ENCODE measurements around the gene SSBP1.

The SSBP1 gene

GRCh38 chr7:141737118-141737835 is 881 bp upstream of the SSBP1 start:
- H3K9me3 ChIP-seq (ENCODE audit: severe bottlenecking) = no peaks in the 10 kb centered on the region
- H3K27ac ChIP-seq = no peak overlapping the region
- DNase-seq = no peak
- H3K4me3 ChIP-seq (ENCODE audit: low read depth, low read length) = peak overlapping the region; percentile 86
- no peak for TF ChIP-seq CTCF (IDR thresholded peaks at IDR 0.05; ENCODE audit: low read depth, low read length)
- peaks cover 25% of the 10 kb centered on the region for H3K36me3 ChIP-seq
- no peaks in the 10 kb centered on the region for H3K27me3 ChIP-seq (ENCODE audit: insufficient read depth, low read depth, severe bottlenecking)

GRCh38 chr7:141738592-141739013 is 445 bp downstream of the SSBP1 start:
- H3K27ac ChIP-seq = peak overlapping the region; percentile 84
- H3K27me3 ChIP-seq (ENCODE audit: insufficient read depth, low read depth, severe bottlenecking) = no peaks in the 10 kb centered on the region
- no peaks in the 10 kb centered on the region for H3K9me3 ChIP-seq (ENCODE audit: severe bottlenecking)
- peaks cover 38% of the 10 kb centered on the region for H3K36me3 ChIP-seq
- DNase-seq = no peak
- H3K4me3 ChIP-seq (ENCODE audit: low read depth, low read length) = peak overlapping the region; percentile 86
- 0 out of 2 replicates have a peak, but pooled peaks have one; percentile 39 for TF ChIP-seq CTCF (IDR thresholded peaks at IDR 0.05; ENCODE audit: low read depth, low read length)

- Histone ChIP-seq H3K27me3 (ENCODE audit: insufficient read depth, low read depth, severe bottlenecking) (no peaks in the 10 kb centered on the region), H3K36me3 (peaks cover 44% of the 10 kb centered on the region), H3K9me3 (ENCODE audit: severe bottlenecking) (no peaks in the 10 kb centered on the region), H3K4me3 (ENCODE audit: low read depth, low read length) (peak overlapping the region; percentile 86), H3K27ac (no peak overlapping the region)
- no peak for DNase-seq
- TF ChIP-seq CTCF (IDR thresholded peaks at IDR 0.05; ENCODE audit: low read depth, low read length) = no peak
Measured at GRCh38 chr7:141739250-141739649, 1.1 kb downstream of the SSBP1 start.

- no peaks in the 10 kb centered on the region for H3K9me3 ChIP-seq (ENCODE audit: severe bottlenecking)
- no peak overlapping the region for H3K27ac ChIP-seq
- no peak overlapping the region for H3K4me3 ChIP-seq (ENCODE audit: low read depth, low read length)
- H3K36me3 ChIP-seq = peaks cover 67% of the 10 kb centered on the region
- H3K27me3 ChIP-seq (ENCODE audit: insufficient read depth, low read depth, severe bottlenecking) = no peaks in the 10 kb centered on the region
- DNase-seq = no peak
- no peak for TF ChIP-seq CTCF (IDR thresholded peaks at IDR 0.05; ENCODE audit: low read depth, low read length)
Measured at GRCh38 chr7:141742229-141742628, 4.1 kb downstream of the SSBP1 start.

GRCh38 chr7:141744131-141744530 is 6.0 kb downstream of the SSBP1 start:
- Histone ChIP-seq H3K36me3 (peaks cover 83% of the 10 kb centered on the region), H3K4me3 (ENCODE audit: low read depth, low read length) (no peak overlapping the region)

More at GRCh38 chr7:141744131-141744530, 6.0 kb downstream of the SSBP1 start:
- H3K27me3 ChIP-seq (ENCODE audit: insufficient read depth, low read depth, severe bottlenecking) = no peaks in the 10 kb centered on the region
- DNase-seq = no peak
- no peak overlapping the region for H3K27ac ChIP-seq
- TF ChIP-seq CTCF (IDR thresholded peaks at IDR 0.05; ENCODE audit: low read depth, low read length) = no peak
- no peaks in the 10 kb centered on the region for H3K9me3 ChIP-seq (ENCODE audit: severe bottlenecking)

All from WERI-Rb-1 (cell line).